ENCODE data around the gene GGT6. TPM values are rescaled to one million over a fixed set of nuclear protein-coding genes. Genes with fewer than 3 reads are reported as not detected.

Gene GGT6
- total RNA-seq, 1 donor = not detected

DNA sequence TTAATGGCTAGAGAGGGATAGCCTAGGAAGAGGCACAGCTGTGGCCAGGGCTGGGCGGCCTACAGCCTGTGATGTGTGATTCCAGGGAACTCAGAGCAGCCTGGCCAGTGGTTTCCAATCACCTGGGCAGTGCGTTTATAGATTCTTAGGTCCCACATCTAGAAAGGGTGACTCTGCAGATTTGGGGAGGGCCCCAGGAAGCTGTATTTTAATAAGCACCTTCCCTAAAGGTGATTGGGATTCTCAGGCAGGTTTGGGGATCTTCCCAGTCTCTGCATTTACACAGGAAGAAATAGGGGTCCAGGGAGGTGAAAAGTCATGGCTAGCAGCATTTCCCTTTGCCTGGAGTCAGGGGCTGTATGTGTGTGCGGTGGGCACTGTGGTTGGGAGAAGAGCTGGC lies 52.2 kb downstream of the GGT6 start:
- Histone ChIP-seq H2AFZ (ENCODE audit: low read length) (no peak overlapping the region), H3K79me2 (ENCODE audit: insufficient read depth, low read length) (no peaks in the 10 kb centered on the region), H3K27me3 (ENCODE audit: insufficient read depth, low read length) (no peaks in the 10 kb centered on the region), H3K27ac (ENCODE audit: low read depth, low read length) (no peak overlapping the region), H3K4me2 (ENCODE audit: insufficient read depth, low read length) (no peak overlapping the region), H3K4me3 (ENCODE audit: insufficient read depth, low read length) (no peak overlapping the region), H3K36me3 (ENCODE audit: insufficient read depth, low read length) (no peaks in the 10 kb centered on the region), H3K9me3 (ENCODE audit: low read depth, low read length) (no peaks in the 10 kb centered on the region), H4K20me1 (ENCODE audit: insufficient read depth, low read length) (no peaks in the 10 kb centered on the region), H3K4me1 (ENCODE audit: insufficient read depth, low read length) (peaks cover 5% of the 10 kb centered on the region)
- TF ChIP-seq, protein P1, sequence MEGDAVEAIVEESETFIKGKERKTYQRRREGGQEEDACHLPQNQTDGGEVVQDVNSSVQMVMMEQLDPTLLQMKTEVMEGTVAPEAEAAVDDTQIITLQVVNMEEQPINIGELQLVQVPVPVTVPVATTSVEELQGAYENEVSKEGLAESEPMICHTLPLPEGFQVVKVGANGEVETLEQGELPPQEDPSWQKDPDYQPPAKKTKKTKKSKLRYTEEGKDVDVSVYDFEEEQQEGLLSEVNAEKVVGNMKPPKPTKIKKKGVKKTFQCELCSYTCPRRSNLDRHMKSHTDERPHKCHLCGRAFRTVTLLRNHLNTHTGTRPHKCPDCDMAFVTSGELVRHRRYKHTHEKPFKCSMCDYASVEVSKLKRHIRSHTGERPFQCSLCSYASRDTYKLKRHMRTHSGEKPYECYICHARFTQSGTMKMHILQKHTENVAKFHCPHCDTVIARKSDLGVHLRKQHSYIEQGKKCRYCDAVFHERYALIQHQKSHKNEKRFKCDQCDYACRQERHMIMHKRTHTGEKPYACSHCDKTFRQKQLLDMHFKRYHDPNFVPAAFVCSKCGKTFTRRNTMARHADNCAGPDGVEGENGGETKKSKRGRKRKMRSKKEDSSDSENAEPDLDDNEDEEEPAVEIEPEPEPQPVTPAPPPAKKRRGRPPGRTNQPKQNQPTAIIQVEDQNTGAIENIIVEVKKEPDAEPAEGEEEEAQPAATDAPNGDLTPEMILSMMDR (IDR thresholded peaks at IDR 0.05; ENCODE audit: extremely low read depth, low read depth, low read length) = no peak
- no peak for DNase-seq (ENCODE audit: insufficient read length, low spot score, missing footprints)

- no peak for DNase-seq (ENCODE audit: insufficient read length, low spot score, missing footprints)
- Histone ChIP-seq H2AFZ (ENCODE audit: low read length) (no peak overlapping the region), H3K4me3 (ENCODE audit: insufficient read depth, low read length) (no peak overlapping the region), H3K4me2 (ENCODE audit: insufficient read depth, low read length) (no peak overlapping the region), H3K36me3 (ENCODE audit: insufficient read depth, low read length) (no peaks in the 10 kb centered on the region), H3K79me2 (ENCODE audit: insufficient read depth, low read length) (no peaks in the 10 kb centered on the region), H3K9me3 (ENCODE audit: low read depth, low read length) (no peaks in the 10 kb centered on the region), H3K27ac (ENCODE audit: low read depth, low read length) (no peak overlapping the region), H3K27me3 (ENCODE audit: insufficient read depth, low read length) (no peaks in the 10 kb centered on the region), H3K4me1 (ENCODE audit: insufficient read depth, low read length) (peaks cover 5% of the 10 kb centered on the region), H4K20me1 (ENCODE audit: insufficient read depth, low read length) (no peaks in the 10 kb centered on the region)
- TF ChIP-seq, protein P1 (IDR thresholded peaks at IDR 0.05; ENCODE audit: extremely low read depth, low read depth, low read length) = no peak
These were observed 52.8 kb downstream of the GGT6 start for GRCh38 chr17:4507361-4508111.

Other genes with a start within 250 kb of the GGT6 start
- gene UBE2G1, start 193.9 kb downstream of the GGT6 start, total RNA-seq = 36.2 and 37.7 TPM in 2 replicates
- not detected in 2 replicates for gene SPNS3, start 126.6 kb downstream of the GGT6 start, total RNA-seq
- gene SPNS2, start 61.7 kb downstream of the GGT6 start, total RNA-seq = under 0.01 TPM in 2 replicates
- gene MYBBP1A, start 5.2 kb downstream of the GGT6 start, total RNA-seq = 47.1 and 49.2 TPM in 2 replicates
- gene SMTNL2, start 24.0 kb upstream of the GGT6 start, total RNA-seq = not detected in 2 replicates
- gene ALOX15, start 81.1 kb upstream of the GGT6 start, total RNA-seq = not detected in 2 replicates
- 18.6 and 19.9 TPM in 2 replicates for gene PELP1, start 143.6 kb upstream of the GGT6 start, total RNA-seq
- 6.2 and 8.7 TPM in 2 replicates for gene ARRB2, start 150.1 kb upstream of the GGT6 start, total RNA-seq
- gene MED11, start 170.9 kb upstream of the GGT6 start, total RNA-seq = 11.2 and 13.0 TPM in 2 replicates
- 0.59 and 1.4 TPM in 2 replicates for gene ZMYND15, start 179.3 kb upstream of the GGT6 start, total RNA-seq
- gene CXCL16, start 179.4 kb upstream of the GGT6 start, total RNA-seq = 5.9 and 11.2 TPM in 2 replicates
- gene TM4SF5, start 211.3 kb upstream of the GGT6 start, total RNA-seq = not detected in 2 replicates
- 0.29 TPM in 1 of 2 replicates, not detected in the other for gene VMO1, start 225.8 kb upstream of the GGT6 start, total RNA-seq
- gene GLTPD2, start 228.4 kb upstream of the GGT6 start, total RNA-seq = not detected in 2 replicates
- 109 and 113 TPM in 2 replicates for gene PSMB6, start 235.6 kb upstream of the GGT6 start, total RNA-seq
- gene PLD2, start 246.6 kb upstream of the GGT6 start, total RNA-seq = 18.9 and 19.9 TPM in 2 replicates

All from osteoblast (primary cell).